IMR-90 (cell line): ENCODE results near the gene ERMP1.

ENCODE experiments used
- CEBPB ChIP-seq: IDR thresholded peaks from 2 replicates; pipeline ENCODE4 v1.6.1; 2012; ENCODE audit warnings: low read depth, low read length, improper control_type of control experiment
- CTCF ChIP-seq: conservative IDR thresholded peaks from 2 replicates; pipeline ENCODE4 v1.5.1; 2012; ENCODE audit warnings: mild to moderate bottlenecking, low read depth, low read length, improper control_type of control experiment
- MAZ ChIP-seq: IDR thresholded peaks from 2 replicates; pipeline ENCODE4 v1.6.1; 2012; ENCODE audit warnings: low read depth, mild to moderate bottlenecking, low read length, improper control_type of control experiment, moderate library complexity, borderline replicate concordance
- POLR2A ChIP-seq: IDR thresholded peaks from 2 replicates; pipeline ENCODE4 v1.6.1; 2012; ENCODE audit warnings: mild to moderate bottlenecking, low read depth, low read length
- RFX5 ChIP-seq: IDR thresholded peaks from 2 replicates; pipeline ENCODE4 v1.8.0; 2012; ENCODE audit warnings: low read depth, mild to moderate bottlenecking, low read length, moderate library complexity
- SMC3 ChIP-seq: fragments of 150-350 bp; IDR thresholded peaks from 2 replicates; pipeline ENCODE4 v1.6.1; 2016; ENCODE audit warnings: low read depth, mild to moderate bottlenecking, antibody characterized with exemption, low read length, moderate library complexity

- no peak for TF ChIP-seq CTCF
- no peak for TF ChIP-seq MAZ
- TF ChIP-seq SMC3, result no peak
- TF ChIP-seq POLR2A, result no peak
- TF ChIP-seq RFX5, result no peak
- no peak for TF ChIP-seq CEBPB
Observed at GRCh38 chr9:5773324-5773999, 59.5 kb downstream of the ERMP1 start.
